Glomerular endothelial cell (primary cell): ENCODE measurements around the gene CBLN2. TPM values are rescaled to one million over a fixed set of nuclear protein-coding genes. Genes with fewer than 3 reads are reported as not detected.

Experiments used
- DNase-seq: peaks from one replicate; pipeline ENCODE4 v3.0.0-alpha.2; 2011; ENCODE audit warnings: low read depth, low spot score; ENCODE audit errors: extremely low read depth
- total RNA-seq: library from RNA; depleted of rRNA; stranded (reverse); fragments of >200 nt; gene quantifications from 2 replicates; pipeline ENCODE4 v1.2.3, GENCODE V29; 2015

The CBLN2 gene
- 0.47 TPM in 1 of 2 replicates, not detected in the other for total RNA-seq

DNA sequence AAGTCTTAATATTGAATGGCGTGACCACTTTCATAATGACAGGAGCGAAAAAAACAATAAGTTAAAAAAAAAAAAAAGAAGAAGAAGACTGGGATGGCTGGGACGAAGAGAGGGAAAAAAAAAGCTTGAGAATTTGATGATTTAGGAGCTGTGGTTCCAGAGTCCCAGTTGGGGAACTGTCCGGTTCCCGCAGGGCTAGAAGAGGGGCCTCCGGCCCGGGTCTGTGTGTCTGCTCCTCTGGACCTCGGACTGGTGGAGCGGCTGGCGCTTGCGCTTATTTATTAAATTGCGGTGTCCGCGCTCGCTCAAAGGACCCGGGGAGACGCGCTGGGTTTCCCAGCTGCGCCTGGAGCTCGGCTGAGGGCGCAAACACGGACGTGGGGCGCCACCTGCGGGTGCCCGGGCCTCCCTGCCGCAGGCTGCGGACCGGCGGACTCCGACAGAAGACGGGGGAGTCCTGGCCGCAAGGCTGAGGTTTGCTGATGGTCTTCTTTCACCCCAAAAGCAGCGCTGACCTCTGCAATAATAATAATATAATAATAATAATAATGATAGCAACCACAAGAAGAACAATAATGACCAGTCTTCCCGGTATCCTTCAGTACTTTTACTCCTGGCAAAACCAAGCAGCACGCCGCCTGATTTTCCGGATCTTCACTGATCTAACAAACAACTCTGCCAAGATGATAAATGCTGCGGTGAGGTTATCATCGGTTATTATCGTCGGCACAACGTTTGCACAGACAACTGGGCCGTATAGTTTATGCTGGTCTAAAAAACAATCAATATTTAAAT, at the start of gene CBLN2:
CBLN2 (minus strand) TSS at position 251 of the 795 bp plus-strand sequence. CDS start 2,182 bp downstream, outside the sequence.
- DNase-seq, result no peak

DNA sequence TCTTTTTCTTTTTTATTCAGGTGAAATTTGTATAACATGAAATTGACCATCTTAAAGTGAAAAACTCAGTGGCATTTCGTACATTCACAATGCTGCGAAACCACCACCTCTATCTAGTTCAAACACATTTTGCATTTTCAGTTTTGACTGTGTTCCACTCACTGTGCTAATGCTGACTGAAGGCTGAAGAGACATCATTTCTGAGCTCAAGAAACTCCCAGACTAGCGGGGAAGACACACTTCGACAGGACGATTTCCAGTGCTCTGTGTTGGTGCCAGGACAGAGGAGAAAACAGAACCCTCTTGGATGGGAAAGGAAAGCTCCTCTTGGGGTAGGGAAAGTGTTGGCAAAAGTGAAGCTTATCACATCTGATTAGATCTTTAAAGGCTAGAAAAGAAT, 44.2 kb upstream of the CBLN2 start:
- DNase-seq, result no peak

DNA sequence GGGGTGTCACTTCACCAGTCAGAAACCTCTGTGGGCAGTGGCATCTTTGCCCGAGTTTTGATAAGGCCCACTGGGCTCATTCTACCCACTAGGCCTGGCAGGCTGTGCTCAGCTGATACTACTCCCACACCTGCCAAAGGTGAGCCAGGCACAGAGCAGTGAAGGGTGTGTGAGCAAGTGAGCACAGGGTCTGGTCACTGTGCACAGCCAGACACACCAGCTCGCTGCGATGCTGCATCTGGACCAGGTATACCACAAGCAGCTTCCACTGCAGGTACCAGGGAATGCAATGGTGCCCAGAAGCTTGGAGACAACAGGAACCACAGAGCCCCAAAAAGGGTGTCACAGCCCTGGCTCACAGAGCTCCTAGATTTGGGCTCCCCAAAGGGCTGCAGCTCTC, 40.6 kb upstream of the CBLN2 start:
- no peak for DNase-seq

DNA sequence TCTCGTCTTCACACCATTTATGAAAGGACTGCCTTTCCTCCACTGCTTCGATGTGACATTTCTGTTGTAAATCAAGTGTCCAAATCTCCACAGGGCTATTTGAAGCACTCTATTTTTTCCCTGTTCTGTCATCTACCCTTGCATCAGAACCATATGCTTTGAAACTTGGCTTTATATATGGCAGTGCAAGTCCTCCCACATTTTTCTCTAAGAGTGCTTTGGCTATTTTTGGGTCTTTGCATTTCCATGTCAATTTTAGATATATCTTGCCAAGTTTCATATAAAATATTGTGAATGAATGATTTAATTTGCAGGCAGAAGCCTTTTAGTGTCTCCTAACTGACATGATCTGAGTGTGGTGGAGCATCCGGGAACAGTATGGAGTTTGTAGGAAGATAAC, 37.8 kb upstream of the CBLN2 start:
- DNase-seq, result no peak

DNA sequence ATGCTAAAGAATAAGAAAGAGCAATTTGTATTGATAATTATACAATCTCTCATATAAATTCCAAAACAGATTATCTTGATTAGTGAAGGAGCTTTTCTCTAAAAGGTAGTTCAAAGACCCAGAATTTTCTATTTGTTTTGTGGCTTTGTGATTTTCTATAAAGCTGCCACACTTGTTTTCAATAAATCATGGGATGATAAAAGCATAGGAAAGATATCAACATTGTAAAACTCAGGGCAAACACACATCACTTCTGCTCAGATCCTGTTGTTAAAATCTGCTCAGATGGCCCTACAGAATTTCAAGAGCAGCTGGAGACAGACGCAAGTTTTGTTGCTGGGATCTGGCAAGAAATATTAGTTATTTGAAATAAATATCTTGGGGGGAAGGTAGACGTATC, 28.8 kb upstream of the CBLN2 start:
- DNase-seq, result no peak

DNA sequence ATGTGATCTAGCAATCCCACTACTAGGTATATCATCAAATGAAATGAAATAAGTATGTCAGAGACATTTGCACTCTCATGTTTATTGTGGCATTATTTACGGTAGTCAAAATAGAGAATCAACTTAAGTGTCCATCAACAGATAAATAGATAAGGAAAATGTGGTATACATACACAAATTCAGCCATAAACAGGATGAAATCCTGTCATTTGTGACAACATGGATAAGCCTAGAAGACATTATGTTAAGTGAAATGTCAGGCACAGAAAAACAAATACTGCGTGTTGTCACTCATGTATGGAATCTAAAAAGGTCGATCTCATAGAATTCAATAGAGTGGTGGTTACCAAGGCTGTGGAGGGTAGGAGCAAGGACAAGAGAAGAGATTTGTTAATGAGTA, 22.1 kb upstream of the CBLN2 start:
- no peak for DNase-seq

DNA sequence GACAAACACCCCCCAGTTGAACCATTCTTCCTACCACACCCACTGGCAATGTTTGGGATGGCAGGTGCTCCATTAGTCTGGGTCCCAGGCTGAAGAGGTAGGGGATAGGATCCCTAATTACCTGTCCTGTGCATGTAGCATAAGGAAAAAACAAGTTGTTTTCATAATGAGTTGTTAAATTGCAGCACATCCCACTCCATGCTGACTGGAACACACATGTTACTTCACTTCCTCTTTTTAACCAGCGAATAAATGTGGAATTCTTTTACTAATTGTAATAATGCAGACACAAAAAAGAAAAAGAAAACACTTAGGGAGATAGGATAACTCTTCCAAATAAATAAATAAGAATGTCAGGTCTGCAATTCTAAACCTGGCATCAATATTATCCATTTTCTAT, 11.8 kb upstream of the CBLN2 start:
- no peak for DNase-seq

DNA sequence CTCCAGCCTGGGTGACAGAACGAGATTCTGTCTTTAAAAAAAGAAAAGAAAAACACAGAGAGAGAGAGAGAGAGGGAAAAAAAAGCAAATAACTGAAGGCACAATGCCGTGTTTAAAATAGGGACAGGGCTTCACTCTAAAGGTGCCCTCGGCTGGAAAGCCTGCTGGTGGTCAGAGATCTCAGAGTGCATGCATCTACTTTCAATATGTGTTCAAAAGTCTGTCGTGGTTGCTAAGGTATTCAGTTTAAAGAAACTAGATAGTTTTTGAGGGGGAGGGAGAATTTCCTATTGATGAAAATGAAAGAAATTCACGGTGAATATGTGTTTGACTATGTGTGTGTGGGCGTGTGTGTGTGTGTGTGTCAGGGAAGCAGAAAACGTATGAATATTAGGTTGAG, 11.0 kb upstream of the CBLN2 start:
- DNase-seq, result no peak

DNA sequence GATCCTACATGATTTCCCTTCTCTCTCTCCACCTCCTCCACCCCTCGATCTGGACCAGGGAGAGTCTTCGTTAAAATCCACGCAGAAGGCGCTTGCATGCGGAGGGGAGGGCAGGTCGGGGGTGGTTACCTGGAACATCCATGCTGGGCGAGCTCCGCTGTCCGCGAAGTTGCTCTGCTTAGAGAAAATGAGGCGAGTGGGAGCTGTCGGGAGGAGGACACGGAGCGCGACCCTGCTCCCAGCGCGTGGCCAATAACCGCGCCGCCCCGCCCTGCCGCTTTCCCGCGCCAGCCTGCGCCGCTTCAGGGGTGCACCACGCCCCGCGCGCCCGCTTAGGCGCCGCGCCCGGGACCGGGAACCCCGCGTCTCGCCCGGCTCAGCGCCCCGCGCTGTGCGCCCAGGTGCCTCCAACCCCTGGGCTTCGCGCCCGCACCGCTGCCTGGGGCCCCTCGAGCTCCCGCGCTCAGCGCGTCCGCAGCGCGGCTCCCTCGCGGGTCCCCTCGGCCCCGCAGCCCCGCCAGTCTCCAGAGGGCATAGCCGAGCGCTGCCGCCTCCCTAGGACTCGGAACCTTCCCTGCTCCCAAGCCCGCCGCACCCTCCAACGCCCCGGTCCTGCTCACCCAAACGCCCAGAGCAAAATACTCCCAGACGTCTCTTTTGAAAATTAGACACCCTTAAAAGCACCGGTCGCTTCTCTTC, 636 bp downstream of the CBLN2 start:
- no peak for DNase-seq

DNA sequence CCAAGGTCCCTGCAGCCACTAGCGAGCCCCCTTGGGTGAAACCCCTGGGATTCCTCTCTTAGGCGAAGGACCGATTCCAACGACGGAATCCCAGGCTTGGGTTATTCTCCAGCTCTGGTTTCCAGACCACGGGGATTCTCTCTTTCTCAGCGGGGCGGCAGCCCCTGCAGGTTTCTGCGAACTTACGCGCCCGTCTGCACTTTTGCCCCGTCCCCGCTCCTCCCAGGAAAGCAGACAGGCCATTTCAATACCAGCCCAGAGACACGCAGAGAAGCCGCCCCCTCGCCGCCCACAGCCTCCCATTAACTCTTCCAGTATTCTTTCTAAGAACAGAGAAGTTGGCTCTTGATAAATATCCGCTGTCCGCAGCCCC, 1.2 kb downstream of the CBLN2 start:
- no peak for DNase-seq

DNA sequence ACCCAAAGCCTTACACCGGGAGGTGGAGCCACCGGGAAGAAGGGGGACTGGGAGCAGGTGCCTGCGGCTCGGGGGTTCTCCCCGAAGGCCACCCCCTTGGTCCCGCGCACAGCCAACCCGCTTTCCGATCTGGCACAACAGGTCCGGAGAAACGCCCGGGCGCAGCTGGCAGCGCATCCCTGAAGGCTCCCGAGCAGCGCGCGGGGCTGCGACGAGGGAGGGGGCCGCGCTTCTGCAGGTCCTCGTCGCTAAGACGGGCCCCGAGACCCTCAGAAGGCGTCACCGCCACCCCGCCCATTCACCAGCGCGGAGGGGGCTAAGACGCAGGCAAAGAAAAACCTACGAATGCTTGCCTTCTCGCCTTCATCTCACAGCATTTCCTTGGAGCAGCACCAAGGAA, 1.8 kb downstream of the CBLN2 start:
- no peak for DNase-seq

DNA sequence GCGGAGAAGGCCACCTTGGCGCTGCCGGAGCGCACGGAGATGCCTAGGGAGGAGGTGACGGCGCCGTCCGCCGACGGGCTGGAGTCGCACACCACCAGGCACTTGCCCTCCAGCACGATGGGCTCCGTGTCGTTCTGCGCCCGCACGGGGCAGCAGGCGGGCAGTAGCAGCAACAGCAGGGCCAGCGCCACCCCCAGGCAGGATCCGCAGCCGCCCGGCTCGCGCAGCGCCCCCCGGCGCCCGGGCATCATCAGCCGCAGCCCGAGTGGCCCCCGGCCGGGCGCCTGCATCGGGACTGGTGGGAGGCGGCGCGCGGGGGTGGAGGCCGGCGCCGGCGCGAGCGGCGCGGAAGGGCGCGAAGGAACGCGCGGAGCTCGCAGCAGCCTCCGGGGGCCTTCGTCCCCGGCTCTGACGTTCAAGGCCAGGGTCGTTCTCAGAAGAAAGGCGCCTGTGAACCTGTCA, 2.2 kb downstream of the CBLN2 start:
- no peak for DNase-seq

DNA sequence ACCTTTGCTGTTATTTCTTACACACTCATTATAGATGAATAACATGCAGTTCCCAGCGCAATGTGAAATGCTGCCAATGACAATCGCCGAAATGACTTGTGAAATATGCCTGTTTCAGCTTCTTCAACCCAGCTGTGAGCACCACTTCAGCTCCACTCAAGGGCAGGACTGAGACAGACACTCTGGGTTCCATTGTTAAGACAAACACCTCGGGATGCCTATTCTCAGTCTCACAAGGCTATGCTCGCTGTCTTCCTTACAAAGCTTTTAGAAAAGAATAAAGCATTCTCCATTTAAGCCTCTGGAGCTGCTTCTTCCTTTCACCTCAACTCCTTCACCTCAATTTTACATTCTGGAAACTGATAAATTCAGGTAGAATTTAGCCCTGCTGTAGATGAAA, 4.2 kb downstream of the CBLN2 start:
- DNase-seq, result no peak

DNA sequence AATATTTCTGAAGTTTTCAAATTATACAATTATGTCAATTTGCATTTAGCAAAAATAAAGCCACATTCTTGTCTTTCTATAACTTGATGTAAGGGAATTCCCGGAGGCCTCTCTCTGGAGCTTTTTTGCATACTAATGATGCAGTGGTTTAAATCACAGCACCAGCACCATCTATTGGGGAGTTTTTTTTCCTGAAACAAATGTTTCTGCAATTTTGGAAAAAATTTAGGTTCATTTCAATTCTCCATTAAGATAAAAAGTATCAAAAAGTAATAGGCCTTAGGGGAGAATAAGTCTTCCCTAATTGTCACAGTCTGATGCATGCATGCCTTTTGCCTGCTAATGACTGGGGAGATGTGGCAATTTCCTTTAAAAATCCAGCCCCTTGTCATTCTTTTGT, 13.5 kb downstream of the CBLN2 start:
- no peak for DNase-seq

DNA sequence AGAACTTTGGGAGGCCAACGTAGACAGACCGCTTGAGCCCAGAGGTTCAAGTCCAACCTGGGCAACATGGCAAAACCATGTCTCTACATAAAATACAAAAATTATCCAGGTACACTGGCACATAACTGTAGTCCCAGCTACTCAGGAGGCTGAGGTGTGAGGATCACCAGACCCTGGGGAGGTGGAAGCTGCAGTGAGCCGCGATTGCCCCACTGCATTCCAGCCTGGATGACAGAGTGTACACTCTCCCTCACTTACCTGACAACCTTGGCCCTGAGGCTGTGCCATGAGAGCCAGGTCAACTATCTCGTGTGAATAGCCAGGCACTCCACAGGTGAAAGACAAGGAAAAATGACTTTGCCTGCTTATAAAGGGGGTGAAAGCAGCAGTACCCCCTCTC, 39.3 kb downstream of the CBLN2 start:
- DNase-seq, result no peak

DNA sequence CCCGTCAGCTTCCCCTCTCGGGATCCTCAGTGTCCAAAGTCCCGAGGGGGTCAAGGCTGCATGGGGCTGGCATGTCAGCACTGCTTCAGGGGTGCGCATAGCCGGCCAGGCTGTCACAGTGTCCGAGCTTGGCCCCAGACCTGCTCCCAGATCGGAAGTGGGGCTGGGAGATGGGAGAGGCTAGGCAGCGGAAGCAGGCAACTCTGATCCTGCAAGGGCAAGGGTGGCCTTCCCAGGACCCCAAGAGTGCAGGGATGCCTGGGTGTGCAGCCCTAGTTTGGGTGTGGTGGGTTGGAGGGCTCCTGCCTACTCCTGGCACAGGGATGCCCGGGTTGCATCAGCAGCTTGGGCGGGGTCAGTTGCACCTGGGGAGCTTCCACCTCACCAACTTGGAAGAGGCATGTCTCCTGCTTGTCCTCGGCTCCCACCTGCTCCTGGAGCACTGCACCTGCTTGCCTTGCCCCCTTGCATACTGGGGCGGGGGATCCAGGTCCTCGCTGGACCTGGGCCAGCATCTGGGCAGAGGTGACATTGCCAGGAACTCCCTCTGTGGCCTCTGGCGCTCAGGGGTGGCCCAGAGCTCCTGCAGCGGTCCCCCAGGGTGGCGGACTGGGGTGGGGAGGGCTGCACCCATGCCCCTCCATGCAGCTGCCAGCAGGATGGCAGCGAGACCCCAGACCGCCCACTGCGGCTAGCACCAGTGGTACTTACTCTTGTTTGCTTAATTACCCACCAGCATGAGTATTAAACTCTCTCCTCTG, 41.3 kb downstream of the CBLN2 start:
- no peak for DNase-seq

DNA sequence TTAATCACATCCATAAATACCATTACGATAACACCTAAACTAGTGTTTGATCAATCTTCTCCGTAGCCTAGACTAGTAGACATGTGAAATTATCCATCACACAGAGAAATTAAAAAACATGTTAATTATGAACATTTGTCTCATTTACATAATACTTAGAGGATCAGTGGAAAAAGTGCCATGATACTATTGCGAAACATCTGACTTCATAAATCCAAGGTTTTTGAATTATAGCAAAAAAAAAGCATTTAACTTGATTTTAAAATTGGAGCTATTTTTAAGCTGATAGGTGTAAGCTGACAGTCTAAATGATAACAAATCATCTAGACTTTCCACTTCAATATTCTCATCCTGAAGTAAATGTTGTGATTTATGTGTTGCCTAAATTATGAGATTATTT, 51.6 kb downstream of the CBLN2 start:
- no peak for DNase-seq
